NOMO-1 treated with dmso at 0.1 percent for 144 hours (cell line): ENCODE results near the gene USP17L15.
"Not testable (repeated sequence)": the region's sequence is repeated elsewhere in the genome, so short reads cannot be mapped to it uniquely, and the experiment has no call there.

Source experiments
- DNase-seq: peaks from one replicate; lab custom pipeline; 2025; ENCODE audit not compliant: unreplicated experiment; lab: John Stamatoyannopoulos, UW

The USP17L15 gene

GRCh38 chr4:9234085-9234484, at the start of gene USP17L15:
Gene USP17L15 (plus strand): TSS chr4:9234385. CDS start chr4:9234385, 0 bp downstream.
- not testable (repeated sequence) for DNase-seq

- not testable (repeated sequence) for DNase-seq
Measured at GRCh38 chr4:9210357-9210756, 23.8 kb upstream of the USP17L15 start, which contains the start of gene USP17L10. Gene USP17L10 (plus strand): TSS chr4:9210657. CDS start chr4:9210657, 0 bp downstream.

- not testable (repeated sequence) for DNase-seq
Measured at GRCh38 chr4:9214701-9215100, 19.5 kb upstream of the USP17L15 start.

- not testable (repeated sequence) for DNase-seq
Measured at GRCh38 chr4:9215105-9215504, 19.1 kb upstream of the USP17L15 start, which contains the start of gene USP17L11. Gene USP17L11 (plus strand): TSS chr4:9215405. CDS start chr4:9215405, 0 bp downstream.

- not testable (repeated sequence) for DNase-seq
Measured at GRCh38 chr4:9219852-9220251, 14.3 kb upstream of the USP17L15 start, which contains the start of gene USP17L12. Gene USP17L12 (plus strand): TSS chr4:9220152. CDS start chr4:9220152, 0 bp downstream.

- not testable (repeated sequence) for DNase-seq
Measured at GRCh38 chr4:9224596-9224995, 9.6 kb upstream of the USP17L15 start, which contains the start of gene USP17L13. Gene USP17L13 (plus strand): TSS chr4:9224896. CDS start chr4:9224896, 0 bp downstream.

- not testable (repeated sequence) for DNase-seq
Measured at GRCh38 chr4:9230249-9230648, 3.9 kb upstream of the USP17L15 start.

- not testable (repeated sequence) for DNase-seq
Measured at GRCh38 chr4:9238461-9238860, 4.3 kb downstream of the USP17L15 start.

GRCh38 chr4:9243579-9243978, 9.4 kb downstream of the USP17L15 start, which contains the start of gene USP17L17:
Gene USP17L17 (plus strand): TSS chr4:9243879. CDS start chr4:9243879, 0 bp downstream.
- DNase-seq, result not testable (repeated sequence)

GRCh38 chr4:9247953-9248680, 13.9 kb downstream of the USP17L15 start, which contains the start of gene USP17L18:
Gene USP17L18 (plus strand): TSS chr4:9248630. CDS start chr4:9248630, 0 bp downstream.
- DNase-seq, result not testable (repeated sequence)

GRCh38 chr4:9253078-9253477, 18.9 kb downstream of the USP17L15 start, which contains the start of gene USP17L19:
Gene USP17L19 (plus strand): TSS chr4:9253378. CDS start chr4:9253378, 0 bp downstream.
- not testable (repeated sequence) for DNase-seq

GRCh38 chr4:9257824-9258223, 23.6 kb downstream of the USP17L15 start, which contains the start of gene USP17L20:
Gene USP17L20 (plus strand): TSS chr4:9258124. CDS start chr4:9258124, 0 bp downstream.
- not testable (repeated sequence) for DNase-seq

- not testable (repeated sequence) for DNase-seq
Measured at GRCh38 chr4:9262572-9262971, 28.4 kb downstream of the USP17L15 start, which contains the start of gene USP17L21. Gene USP17L21 (plus strand): TSS chr4:9262872. CDS start chr4:9262872, 0 bp downstream.

- DNase-seq, result not testable (repeated sequence)
Measured at GRCh38 chr4:9267319-9267718, 33.1 kb downstream of the USP17L15 start, which contains the start of gene USP17L22. Gene USP17L22 (plus strand): TSS chr4:9267619. CDS start chr4:9267619, 0 bp downstream.

GRCh38 chr4:9271719-9272118, 37.5 kb downstream of the USP17L15 start:
- DNase-seq, result not testable (repeated sequence)
